Spleen (tissue), 7 donors: ENCODE results near the gene TGM1.

Source experiments
- CTCF ChIP-seq, 11 experiments: fragments of 200-600 bp in 7 of 11; fragments of 450-650 bp in 4 of 11; sonication (generic) in 4 of 11; IDR thresholded peaks in 8 of 11; conservative IDR thresholded peaks in 3 of 11; 1 replicate in 7 of 11; 2 replicates in 4 of 11; pipeline versions ENCODE4 v1.4.0 to v1.8.0; 2016 to 2021; ENCODE audit warnings: antibody characterized with exemption in 11 of 11, inconsistent platforms in 4 of 11, mild to moderate bottlenecking in 1 of 11
- POLR2A ChIP-seq, 3 donors: fragments of 450-650 bp; IDR thresholded peaks; one replicate each; pipeline ENCODE4 v1.5.1; 2017; ENCODE audit warnings: antibody characterized with exemption in 3 of 3, mild to moderate bottlenecking in 1 of 3
- POLR2AphosphoS5 ChIP-seq, 3 donors: sonication (generic); formaldehyde crosslinking; IDR thresholded peaks; one replicate each; pipeline ENCODE4 v1.5.1; 2017; ENCODE audit warnings: antibody characterized with exemption in 3 of 3
- donor health status: DM: no; HTN: no; CAD: no; lungs with moderate emphysema.
- donor health status: DM: no; HTN: no; CAD: no.
- donor health status: DM: no; HTN: no; CAD: no.

GRCh38 chr14:24249230-24250021, 13.6 kb downstream of the TGM1 start:
- TF ChIP-seq CTCF (IDR thresholded peaks at IDR 0.05 in 8 of 11, conservative IDR thresholded peaks at IDR 0.05 in 3 of 11) (no peak), POLR2A (IDR thresholded peaks at IDR 0.05) (no peak), POLR2AphosphoS5 (IDR thresholded peaks at IDR 0.05) (no peak)
